HCT116 (cell line): Measurements from ENCODE around the gene KAZN. TPM values are rescaled to one million over a fixed set of nuclear protein-coding genes. Genes with fewer than 3 reads are reported as not detected.

ENCODE experiments used
- ATAC-seq: fragments of 200-7000 bp; cut with Tn5 transposase; 2 replicates; pipeline ENCODE4 v1.9.1; 2020; ENCODE audit warnings: mild to moderate bottlenecking, moderate library complexity
- BruUV-seq: library from RNA; stranded (reverse); fragments of 400-500 nt; replicated peaks from 2 replicates; lab custom pipeline; 2021; lab: Mats Ljungman, UMichigan
- CTCF ChIA-PET: fragments of 300-600 bp; sonication (Branson Sonifier 250); formaldehyde crosslinking; loops from one replicate; lab custom pipeline; 2021; ENCODE audit warnings: antibody characterized with exemption; lab: Charles Lee
- POLR2A ChIA-PET: fragments of 300-600, 350-600 bp; sonication (Branson Sonifier 250); formaldehyde crosslinking; loops from one replicate; lab custom pipeline; 2021; ENCODE audit warnings: antibody characterized with exemption; lab: Charles Lee
- RAD21 ChIA-PET, 2 experiments: fragments of 300-600 bp; sonication (Branson Sonifier 250); formaldehyde crosslinking; loops; one replicate each; lab custom pipeline; 2023; ENCODE audit warnings: low total read pairs in 2 of 2; ENCODE audit not compliant: uncharacterized antibody in 2 of 2, unreplicated experiment in 2 of 2, low non-redundant PET in 1 of 2; lab: Charles Lee
- DNase-seq: peaks from one replicate; pipeline ENCODE4 v3.0.0-alpha.2; 2010; ENCODE audit warnings: low read depth, low spot score
- H2AFZ ChIP-seq: fragments of 200-600 bp; shearing (Covaris generic), sonication (generic); 2 replicates; pipeline ENCODE4 v1.6.1; 2017; ENCODE audit warnings: low read depth, mixed run types, mixed read lengths, antibody characterized with exemption, low read length; ENCODE audit not compliant: poor library complexity, severe bottlenecking
- H3K27ac ChIP-seq: 2 replicates; pipeline ENCODE4 v1.5.1; 2012; ENCODE audit warnings: low read depth, low read length
- H3K27me3 ChIP-seq: fragments of 200-600 bp; sonication (generic); 2 replicates; pipeline ENCODE4 v1.6.1; 2016; ENCODE audit warnings: mixed run types, low read length, mixed read lengths; ENCODE audit not compliant: insufficient read depth
- H3K36me3 ChIP-seq, 2 experiments: fragments of 200-500 bp in 1 of 2; fragments of 200-600 bp in 1 of 2; sonication (Bioruptor generic) in 1 of 2; sonication (generic) in 1 of 2; 2 replicates each; pipeline versions ENCODE4 v1.5.1 to v1.6.1; 2014 to 2016; ENCODE audit warnings: low read length in 2 of 2, inconsistent platforms in 1 of 2, mixed read lengths in 1 of 2, mixed run types in 1 of 2; ENCODE audit not compliant: insufficient read depth in 2 of 2, control insufficient read depth in 1 of 2
- H3K4me1 ChIP-seq, 2 experiments: fragments of 200-600 bp in 1 of 2; sonication (generic) in 1 of 2; 2 replicates each; pipeline versions ENCODE4 v1.5.1 to v1.6.1; 2012 to 2017; ENCODE audit warnings: low read length in 2 of 2, inconsistent platforms in 1 of 2, mild to moderate bottlenecking in 1 of 2, mixed read lengths in 1 of 2, mixed run types in 1 of 2, moderate library complexity in 1 of 2; ENCODE audit not compliant: insufficient read depth in 2 of 2, control insufficient read depth in 1 of 2
- H3K4me2 ChIP-seq: fragments of 200-600 bp; sonication (generic); 2 replicates; pipeline ENCODE4 v1.6.1; 2017; ENCODE audit warnings: mixed run types, low read length, mixed read lengths
- H3K4me3 ChIP-seq, 2 experiments: fragments of 200-600 bp in 1 of 2; sonication (generic) in 1 of 2; replicated peaks in 1 of 2; 2 replicates each; pipeline ENCODE4 v1.5.1; 2011 to 2016; ENCODE audit warnings: low read length in 2 of 2, control low read depth in 1 of 2, low read depth in 1 of 2, mild to moderate bottlenecking in 1 of 2, mixed read lengths in 1 of 2, mixed run types in 1 of 2
- H3K79me2 ChIP-seq: fragments of 200-600 bp; sonication (generic); 2 replicates; pipeline ENCODE4 v1.6.1; 2017; ENCODE audit warnings: mild to moderate bottlenecking, mixed run types, low read length, moderate library complexity, mixed read lengths; ENCODE audit not compliant: insufficient read depth
- H3K9ac ChIP-seq: fragments of 200-600 bp; sonication (generic); 2 replicates; pipeline ENCODE4 v1.6.1; 2016; ENCODE audit warnings: low read length, mixed read lengths
- H3K9me2 ChIP-seq: fragments of 200-600 bp; sonication (generic), shearing (Covaris generic); 2 replicates; pipeline ENCODE4 v1.6.1; 2017; ENCODE audit warnings: mixed run types, mild to moderate bottlenecking, moderate library complexity; ENCODE audit not compliant: insufficient read depth
- H3K9me3 ChIP-seq, 2 experiments: fragments of 200-500 bp in 1 of 2; fragments of 200-600 bp in 1 of 2; sonication (Bioruptor generic) in 1 of 2; sonication (generic) in 1 of 2; 2 replicates each; pipeline ENCODE4 v1.6.1; 2014 to 2017; ENCODE audit warnings: low read length in 2 of 2, mixed read lengths in 2 of 2, inconsistent platforms in 1 of 2, low read depth in 1 of 2, mild to moderate bottlenecking in 1 of 2, mixed run types in 1 of 2, moderate library complexity in 1 of 2; ENCODE audit not compliant: control insufficient read depth in 1 of 2, insufficient read depth in 1 of 2
- H4K20me1 ChIP-seq: fragments of 200-600 bp; sonication (generic), shearing (Covaris generic); 2 replicates; pipeline ENCODE4 v1.6.1; 2017; ENCODE audit warnings: mixed run types, mild to moderate bottlenecking, moderate library complexity; ENCODE audit not compliant: insufficient read depth
- CBX3 ChIP-seq: IDR thresholded peaks from 2 replicates; pipeline ENCODE4 v1.6.1; 2012; ENCODE audit warnings: low read depth
- EGR1 ChIP-seq: IDR thresholded peaks from 2 replicates; pipeline ENCODE4 v1.6.1; 2012; ENCODE audit warnings: low read depth
- ELF1 ChIP-seq: IDR thresholded peaks from 2 replicates; pipeline ENCODE4 v1.6.1; 2012; ENCODE audit warnings: low read depth, borderline replicate concordance
- EZH2phosphoT487 ChIP-seq: fragments of 200-600 bp; IDR thresholded peaks from 2 replicates; pipeline ENCODE4 v1.6.1; 2018; ENCODE audit warnings: antibody characterized with exemption, borderline replicate concordance
- POLR2AphosphoS5 ChIP-seq: IDR thresholded peaks from 2 replicates; pipeline ENCODE4 v1.6.1; 2011; ENCODE audit warnings: mild to moderate bottlenecking, low read depth, low read length, moderate library complexity
- RAD21 ChIP-seq: IDR thresholded peaks from 2 replicates; pipeline ENCODE4 v1.6.1; 2012; ENCODE audit warnings: low read depth, mild to moderate bottlenecking
- TCF7L2 ChIP-seq: IDR thresholded peaks from 2 replicates; pipeline ENCODE4 v1.7.0; 2011; ENCODE audit warnings: borderline replicate concordance, inconsistent platforms; ENCODE audit not compliant: insufficient read depth, insufficient read length; ENCODE audit errors: extremely low read depth
- YY1 ChIP-seq: IDR thresholded peaks from 2 replicates; pipeline ENCODE4 v1.6.1; 2011; ENCODE audit warnings: low read length, low read depth, moderate library complexity, mild to moderate bottlenecking; ENCODE audit not compliant: insufficient replicate concordance; ENCODE audit errors: extremely low read depth
- intact Hi-C: fragments of 100-400 bp; cut with micrococcal nuclease; formaldehyde crosslinking; loops from 2 replicates; pipeline ENCODE4 v1.10.0; 2022
- total RNA-seq: library from RNA; stranded (reverse); gene quantifications from one replicate; pipeline ENCODE4 v1.2.1, GENCODE V29; 2021; ENCODE audit not compliant: unreplicated experiment
- TF ChIP-seq, protein P1 (sequence below): IDR thresholded peaks from 2 replicates; pipeline ENCODE4 v1.6.1; 2012
- TF ChIP-seq, protein P2 (sequence below), 3 experiments: fragments of 200-600 bp in 1 of 3; sonication (generic) in 1 of 3; IDR thresholded peaks in 2 of 3; conservative IDR thresholded peaks in 1 of 3; 2 replicates each; pipeline ENCODE4 v1.5.1; 2012 to 2017; ENCODE audit warnings: low read depth in 2 of 3, low read length in 2 of 3, antibody characterized with exemption in 1 of 3, borderline replicate concordance in 1 of 3, control low read depth in 1 of 3, mild to moderate bottlenecking in 1 of 3, mixed read lengths in 1 of 3, mixed run types in 1 of 3, moderate library complexity in 1 of 3; ENCODE audit not compliant: insufficient read depth in 1 of 3

KAZN gene
- total RNA-seq, 1 experiment from 2014 or later: 13.4 TPM

DNA sequence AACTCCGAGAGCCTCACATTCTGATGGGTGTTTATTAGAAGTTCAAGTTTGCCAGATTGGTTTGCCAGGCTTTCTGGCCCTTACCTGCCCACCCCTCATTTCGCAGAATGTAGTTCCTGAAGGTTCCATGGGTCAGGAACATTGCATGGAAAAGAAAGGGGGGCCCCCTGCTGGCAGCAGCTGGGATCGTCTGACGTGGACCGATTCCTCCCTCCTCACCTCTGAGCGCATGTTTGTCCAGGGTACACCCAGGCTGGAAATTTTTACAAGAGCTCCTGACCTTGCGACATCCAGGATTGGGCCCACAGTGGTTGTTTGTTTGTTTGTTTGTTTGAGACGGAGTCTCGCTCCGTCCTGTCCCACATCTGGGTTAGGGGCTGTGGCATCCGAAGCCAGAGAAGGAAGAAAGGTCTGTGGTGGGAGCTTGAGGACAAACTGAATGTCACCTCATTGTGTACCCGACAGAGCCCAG, 429.1 kb downstream of the KAZN start:
- DNase-seq (peak; percentile 22), ATAC-seq (peak; percentile 88)
- Histone ChIP-seq H3K79me2 (no peaks in the 10 kb centered on the region), H3K4me3 (no peak overlapping the region), H3K27me3 (no peaks in the 10 kb centered on the region), H3K36me3 (no peaks in the 10 kb centered on the region), H3K9me3 (no peaks in the 10 kb centered on the region), H3K9me2 (no peaks in the 10 kb centered on the region), H3K4me2 (0 out of 2 replicates have a peak overlapping the region, but pooled peaks have one; percentile 11), H3K9ac (no peak overlapping the region), H3K27ac (no peak overlapping the region), H4K20me1 (no peaks in the 10 kb centered on the region), H3K4me1 (peaks cover 6 to 23% of the 10 kb centered on the region in 2 experiments; a peak in 3 of 4 replicates), H2AFZ (no peak overlapping the region)
- CTCF ChIA-PET: interaction anchor here (0.7 to 1.6 kb wide), 9 partner anchors 9 to 461 kb away, joined by 3 to 12 read pairs (median 3); no protein-coding TSS in a partner anchor
- intact Hi-C loops: loop anchor here (2.0 to 5.0 kb wide), 3 partner anchors 113 to 460 kb away; no protein-coding TSS in a partner anchor
- RAD21 ChIA-PET: interaction anchor here in 1 of 2 experiments (1.0 kb wide), 1 partner anchor 249 kb away, joined by 3 read pairs; no protein-coding TSS in a partner anchor
- POLR2A ChIA-PET: no interaction called here
- no TSS peak for BruUV-seq
- peak; percentile 92 for TF ChIP-seq RAD21
- TF ChIP-seq, protein P1, sequence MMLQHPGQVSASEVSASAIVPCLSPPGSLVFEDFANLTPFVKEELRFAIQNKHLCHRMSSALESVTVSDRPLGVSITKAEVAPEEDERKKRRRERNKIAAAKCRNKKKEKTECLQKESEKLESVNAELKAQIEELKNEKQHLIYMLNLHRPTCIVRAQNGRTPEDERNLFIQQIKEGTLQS: no peak
- TF ChIP-seq, protein P2, sequence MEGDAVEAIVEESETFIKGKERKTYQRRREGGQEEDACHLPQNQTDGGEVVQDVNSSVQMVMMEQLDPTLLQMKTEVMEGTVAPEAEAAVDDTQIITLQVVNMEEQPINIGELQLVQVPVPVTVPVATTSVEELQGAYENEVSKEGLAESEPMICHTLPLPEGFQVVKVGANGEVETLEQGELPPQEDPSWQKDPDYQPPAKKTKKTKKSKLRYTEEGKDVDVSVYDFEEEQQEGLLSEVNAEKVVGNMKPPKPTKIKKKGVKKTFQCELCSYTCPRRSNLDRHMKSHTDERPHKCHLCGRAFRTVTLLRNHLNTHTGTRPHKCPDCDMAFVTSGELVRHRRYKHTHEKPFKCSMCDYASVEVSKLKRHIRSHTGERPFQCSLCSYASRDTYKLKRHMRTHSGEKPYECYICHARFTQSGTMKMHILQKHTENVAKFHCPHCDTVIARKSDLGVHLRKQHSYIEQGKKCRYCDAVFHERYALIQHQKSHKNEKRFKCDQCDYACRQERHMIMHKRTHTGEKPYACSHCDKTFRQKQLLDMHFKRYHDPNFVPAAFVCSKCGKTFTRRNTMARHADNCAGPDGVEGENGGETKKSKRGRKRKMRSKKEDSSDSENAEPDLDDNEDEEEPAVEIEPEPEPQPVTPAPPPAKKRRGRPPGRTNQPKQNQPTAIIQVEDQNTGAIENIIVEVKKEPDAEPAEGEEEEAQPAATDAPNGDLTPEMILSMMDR (IDR thresholded peaks at IDR 0.05 in 2 of 3, conservative IDR thresholded peaks at IDR 0.05 in 1 of 3; ENCODE audit: borderline replicate concordance in 1 of 3, insufficient read depth in 1 of 3, low read depth in 2 of 3, low read length in 2 of 3): peak; percentile 87 to 93 (median 91)

- DNase-seq (no peak), ATAC-seq (peak; percentile 34; the same call in 1 of the 2 replicates)
- ChIA-PET POLR2A (no interaction called here), CTCF (interaction anchor here (0.7 to 1.6 kb wide), 9 partner anchors 9 to 462 kb away, joined by 3 to 12 read pairs (median 3); no protein-coding TSS in a partner anchor), RAD21 (no interaction called here)
- Histone ChIP-seq H3K9me3 (no peaks in the 10 kb centered on the region), H3K27ac (no peak overlapping the region), H3K9me2 (no peaks in the 10 kb centered on the region), H3K9ac (no peak overlapping the region), H3K4me3 (no peak overlapping the region), H2AFZ (no peak overlapping the region), H3K4me1 (peaks cover 6 to 23% of the 10 kb centered on the region in 2 experiments; a peak in 3 of 4 replicates), H3K36me3 (no peaks in the 10 kb centered on the region), H3K79me2 (no peaks in the 10 kb centered on the region), H4K20me1 (no peaks in the 10 kb centered on the region), H3K27me3 (no peaks in the 10 kb centered on the region), H3K4me2 (peak overlapping the region; percentile 11)
- intact Hi-C loops: loop anchor here (5.0 kb wide), 1 partner anchor 461 kb away; no protein-coding TSS in a partner anchor
- TF ChIP-seq CBX3: no peak
- no peak for TF ChIP-seq EGR1
- TF ChIP-seq YY1: no peak
- TF ChIP-seq, protein P1: no peak
- TF ChIP-seq ELF1: no peak
- TF ChIP-seq EZH2phosphoT487: no peak
- no peak for TF ChIP-seq TCF7L2
- no peak for TF ChIP-seq POLR2AphosphoS5
- BruUV-seq: no TSS peak
Measured at GRCh38 chr1:15028102-15028501, 429.6 kb downstream of the KAZN start.
